B cell (primary cell): ENCODE results near the gene PLA2G4D. TPM values are rescaled to one million over a fixed set of nuclear protein-coding genes. Genes with fewer than 3 reads are reported as not detected.
A peak's percentile ranks its signal among the peaks of the same experiment; 100 is the strongest.

Experiments
- ATAC-seq: fragments of 200-7000 bp; cut with Tn5 transposase; one replicate; pipeline ENCODE4 v1.10.0; 2021; ENCODE audit warnings: low read depth, mild to moderate bottlenecking, moderate number of reproducible peaks, moderate library complexity
- CTCF ChIA-PET: fragments of 350-600 bp; sonication (Branson Sonifier 250); formaldehyde crosslinking; loops from one replicate; lab custom pipeline; 2021; ENCODE audit warnings: antibody characterized with exemption, inconsistent platforms; lab: Charles Lee
- POLR2A ChIA-PET: fragments of 350-600 bp; sonication (Branson Sonifier 250); formaldehyde crosslinking; loops from one replicate; lab custom pipeline; 2021; ENCODE audit warnings: antibody characterized with exemption; lab: Charles Lee
- DNase-seq: peaks from one replicate; pipeline ENCODE4 v3.0.0; 2013
- H2AFZ ChIP-seq: 2 replicates; pipeline ENCODE4 v1.6.1; 2012; ENCODE audit warnings: mild to moderate bottlenecking, low read depth, low read length; ENCODE audit not compliant: insufficient read depth, poor library complexity, severe bottlenecking
- H3K27ac ChIP-seq, 2 donors: 1 replicate in 1 of 2; 2 replicates in 1 of 2; pipeline ENCODE4 v1.5.1; 2012 to 2013; ENCODE audit warnings: low read length in 2 of 2, mild to moderate bottlenecking in 2 of 2, moderate library complexity in 1 of 2
- H3K27me3 ChIP-seq, 4 experiments: fragments of 200-600 bp in 1 of 4; sonication (generic) in 1 of 4; replicated peaks in 1 of 4; 1 replicate in 2 of 4; 2 replicates in 2 of 4; pipeline versions ENCODE4 v1.6.1 to v1.7.0; 2013 to 2016; ENCODE audit warnings: low read length in 3 of 4, mild to moderate bottlenecking in 2 of 4, mixed read lengths in 1 of 4, moderate library complexity in 1 of 4; ENCODE audit not compliant: insufficient read depth in 4 of 4, control insufficient read depth in 3 of 4; ENCODE audit errors: control extremely low read depth in 1 of 4
- H3K36me3 ChIP-seq, 2 experiments: replicated peaks in 1 of 2; 1 replicate in 1 of 2; 2 replicates in 1 of 2; pipeline versions ENCODE4 v1.6.1 to v1.7.1; 2013; ENCODE audit warnings: low read length in 1 of 2; ENCODE audit not compliant: insufficient read depth in 2 of 2, control insufficient read depth in 1 of 2; ENCODE audit errors: control extremely low read depth in 1 of 2, extremely low read depth in 1 of 2
- H3K4me1 ChIP-seq, 2 donors: fragments of 200-600 bp in 1 of 2; sonication (generic) in 1 of 2; 1 replicate in 1 of 2; 2 replicates in 1 of 2; pipeline versions ENCODE4 v1.5.1 to v1.6.1; 2013 to 2017; ENCODE audit warnings: low read length in 2 of 2; ENCODE audit not compliant: control insufficient read depth in 2 of 2, insufficient read depth in 2 of 2
- H3K4me2 ChIP-seq: replicated peaks from 2 replicates; pipeline ENCODE3; 2012; ENCODE audit warnings: mild to moderate bottlenecking, low read depth, low read length; ENCODE audit not compliant: poor library complexity, severe bottlenecking
- H3K4me3 ChIP-seq, 5 experiments: fragments of 200-600 bp in 1 of 5; sonication (generic) in 1 of 5; 1 replicate in 3 of 5; 2 replicates in 2 of 5; pipeline versions ENCODE4 v1.5.1 to v1.7.0; 2011 to 2016; ENCODE audit warnings: low read length in 4 of 5, mild to moderate bottlenecking in 4 of 5, low read depth in 2 of 5, control low read depth in 1 of 5, moderate library complexity in 1 of 5; ENCODE audit not compliant: insufficient read depth in 1 of 5; ENCODE audit errors: control extremely low read depth in 1 of 5, extremely low read depth in 1 of 5
- H3K79me2 ChIP-seq: fragments of 200-600 bp; sonication (generic); one replicate; pipeline ENCODE4 v1.6.0; 2016; ENCODE audit warnings: low read length; ENCODE audit not compliant: control insufficient read depth, insufficient read depth
- H3K9ac ChIP-seq: fragments of 200-600 bp; sonication (generic); 2 replicates; pipeline ENCODE4 v1.6.1; 2017; ENCODE audit warnings: mild to moderate bottlenecking, low read length, moderate library complexity
- H3K9me3 ChIP-seq, 3 donors: one replicate each; pipeline versions ENCODE4 v1.6.1 to v1.7.1; 2013; ENCODE audit warnings: low read length in 2 of 3; ENCODE audit not compliant: control insufficient read depth in 2 of 3, insufficient read depth in 1 of 3; ENCODE audit errors: control extremely low read depth in 1 of 3
- H4K20me1 ChIP-seq: 2 replicates; pipeline ENCODE4 v1.6.0; 2012; ENCODE audit warnings: mild to moderate bottlenecking, low read length; ENCODE audit not compliant: insufficient read depth, control insufficient read depth, poor library complexity, severe bottlenecking
- H3K27ac Mint-ChIP-seq: one replicate; pipeline ENCODE4 v1.8.0; 2021; ENCODE audit warnings: mixed read lengths
- H3K27me3 Mint-ChIP-seq: one replicate; pipeline ENCODE4 v1.8.0; 2021; ENCODE audit warnings: mixed read lengths
- H3K4me1 Mint-ChIP-seq: one replicate; pipeline ENCODE4 v1.8.0; 2021; ENCODE audit warnings: mixed read lengths
- H3K4me3 Mint-ChIP-seq: one replicate; pipeline ENCODE4 v1.8.0; 2021; ENCODE audit warnings: mixed read lengths
- H3K9me3 Mint-ChIP-seq: one replicate; pipeline ENCODE4 v1.8.0; 2022; ENCODE audit warnings: mixed read lengths; ENCODE audit not compliant: insufficient read depth
- EZH2 ChIP-seq: IDR thresholded peaks from 2 replicates; pipeline ENCODE4 v1.6.1; 2012; ENCODE audit warnings: borderline replicate concordance, low read depth, mild to moderate bottlenecking, moderate library complexity, low read length; ENCODE audit not compliant: insufficient read depth, poor library complexity, severe bottlenecking
- WGBS: methylation state at CpG from one replicate; pipeline ENCODE4 v1.1.5; 2013; ENCODE audit warnings: missing lambda C conversion rate; ENCODE audit not compliant: insufficient coverage; 5-methylcytosine and 5-hydroxymethylcytosine counted together
- intact Hi-C: fragments of 100-400 bp; cut with micrococcal nuclease; formaldehyde crosslinking; loops from one replicate; pipeline ENCODE4 v1.10.0; 2022
- polyA plus RNA-seq: library from polyadenylated mRNA; depleted of rRNA; stranded (reverse); fragments of >200 nt; gene quantifications from 2 replicates; pipeline ENCODE4 v1.2.3, GENCODE V29; 2012
- total RNA-seq, 2 donors: library from RNA; stranded (reverse); fragments of 120-200 nt in 1 of 2; gene quantifications; 1 replicate in 1 of 2; 2 replicates in 1 of 2; pipeline versions ENCODE4 v1.2.3 to v1.2.4, GENCODE V29; 2013 to 2022
- TF ChIP-seq, protein P1 (sequence below): fragments of 200-600 bp; IDR thresholded peaks from one replicate; pipeline ENCODE4 v1.8.0; 2022; ENCODE audit warnings: antibody characterized with exemption, mild to moderate bottlenecking

PLA2G4D gene
- total and polyA plus RNA-seq, 2 donors (not counting 1 experiment from before 2014, with no cell fraction given): not detected

DNA sequence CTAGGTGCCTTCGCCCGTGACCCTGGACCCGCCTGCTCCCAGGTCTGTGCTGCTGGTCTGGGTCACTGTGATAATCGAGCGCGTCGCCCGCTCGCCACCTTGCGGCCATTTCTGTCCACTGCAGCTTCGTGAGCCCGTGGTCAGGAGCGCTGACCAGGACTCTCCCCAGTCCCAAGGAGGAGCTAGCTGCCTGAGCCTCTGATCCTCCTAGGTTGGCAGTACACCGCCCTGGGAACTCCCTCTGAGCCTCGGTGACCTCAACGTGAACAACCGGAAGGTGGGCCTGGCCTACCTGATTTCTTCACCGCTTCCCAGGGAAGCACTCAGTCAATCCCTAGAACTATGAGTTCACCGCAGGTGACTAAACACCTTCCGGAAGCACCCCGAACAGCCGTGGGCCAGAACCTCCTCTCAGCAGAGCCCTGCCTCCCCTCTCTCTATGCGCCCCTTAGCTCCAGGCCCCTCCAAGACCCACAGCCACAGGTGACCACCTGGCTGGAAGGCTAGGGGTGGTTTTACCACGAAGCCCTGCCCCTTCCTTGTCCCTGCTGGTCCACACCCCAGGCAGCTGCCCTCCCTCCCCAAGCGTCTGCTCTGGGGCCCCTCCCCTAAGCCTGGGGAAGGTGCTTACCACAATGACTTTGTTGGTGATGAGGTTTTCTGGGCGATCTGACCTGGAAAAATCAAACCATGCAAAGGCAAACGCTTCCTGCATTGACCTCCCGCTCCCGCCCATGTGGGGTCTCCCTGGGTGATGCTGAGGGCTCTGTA lies 9.7 kb downstream of the PLA2G4D start:
- Histone ChIP-seq H3K4me2 (peak overlapping the region; percentile 23), H3K4me3 (no peak overlapping the region), H3K27me3 (peaks cover 0 to 20% (median 2%) of the 10 kb centered on the region in 4 experiments), H3K27ac (no peak overlapping the region), H3K9ac (no peak overlapping the region), H3K9me3 (no peaks in the 10 kb centered on the region), H3K36me3 (no peaks in the 10 kb centered on the region), H3K4me1 (peaks cover 0 to 7% of the 10 kb centered on the region in 2 donors), H2AFZ (peak overlapping the region; percentile 16), H3K79me2 (no peaks in the 10 kb centered on the region), H4K20me1 (no peaks in the 10 kb centered on the region)
- WGBS: 34% methylated on average over 27 of the region's 29 CpGs
- ATAC-seq: peak; percentile 70
- intact Hi-C loops: loop anchor here (1.0 kb wide), 2 partner anchors 95 to 312 kb away; no protein-coding TSS in a partner anchor
- peaks cover 24% of the 10 kb centered on the region for H3K27me3 Mint-ChIP-seq
- no peak overlapping the region for H3K4me3 Mint-ChIP-seq
- DNase-seq: peak; percentile 66
- no peak overlapping the region for H3K27ac Mint-ChIP-seq
- ChIA-PET CTCF (interaction anchor here (0.7 to 9.7 kb wide), 14 partner anchors 11 to 180 kb away, joined by 3 to 113 read pairs (median 4); no protein-coding TSS in a partner anchor), POLR2A (no interaction called here)
- no peaks in the 10 kb centered on the region for H3K9me3 Mint-ChIP-seq
- peaks cover 4% of the 10 kb centered on the region for H3K4me1 Mint-ChIP-seq
- TF ChIP-seq EZH2: no peak
- TF ChIP-seq, protein P1, sequence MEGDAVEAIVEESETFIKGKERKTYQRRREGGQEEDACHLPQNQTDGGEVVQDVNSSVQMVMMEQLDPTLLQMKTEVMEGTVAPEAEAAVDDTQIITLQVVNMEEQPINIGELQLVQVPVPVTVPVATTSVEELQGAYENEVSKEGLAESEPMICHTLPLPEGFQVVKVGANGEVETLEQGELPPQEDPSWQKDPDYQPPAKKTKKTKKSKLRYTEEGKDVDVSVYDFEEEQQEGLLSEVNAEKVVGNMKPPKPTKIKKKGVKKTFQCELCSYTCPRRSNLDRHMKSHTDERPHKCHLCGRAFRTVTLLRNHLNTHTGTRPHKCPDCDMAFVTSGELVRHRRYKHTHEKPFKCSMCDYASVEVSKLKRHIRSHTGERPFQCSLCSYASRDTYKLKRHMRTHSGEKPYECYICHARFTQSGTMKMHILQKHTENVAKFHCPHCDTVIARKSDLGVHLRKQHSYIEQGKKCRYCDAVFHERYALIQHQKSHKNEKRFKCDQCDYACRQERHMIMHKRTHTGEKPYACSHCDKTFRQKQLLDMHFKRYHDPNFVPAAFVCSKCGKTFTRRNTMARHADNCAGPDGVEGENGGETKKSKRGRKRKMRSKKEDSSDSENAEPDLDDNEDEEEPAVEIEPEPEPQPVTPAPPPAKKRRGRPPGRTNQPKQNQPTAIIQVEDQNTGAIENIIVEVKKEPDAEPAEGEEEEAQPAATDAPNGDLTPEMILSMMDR: peak; percentile 85

- no peak overlapping the region for H3K4me3 Mint-ChIP-seq
- H3K4me2 ChIP-seq: no peak overlapping the region
These were observed 10.4 kb downstream of the PLA2G4D start for GRCh38 chr15:42083916-42084315.

More at GRCh38 chr15:42083916-42084315, 10.4 kb downstream of the PLA2G4D start:
- no peaks in the 10 kb centered on the region for H3K9me3 ChIP-seq
- H2AFZ ChIP-seq: no peak overlapping the region
- Mint-ChIP-seq H3K4me1 (peaks cover 4% of the 10 kb centered on the region), H3K9me3 (no peaks in the 10 kb centered on the region), H3K27ac (no peak overlapping the region), H3K27me3 (peaks cover 19% of the 10 kb centered on the region)
- ChIA-PET POLR2A (no interaction called here), CTCF (interaction anchor here (0.8 to 9.7 kb wide), 15 partner anchors 10 to 480 kb away, joined by 3 to 113 read pairs (median 4); no protein-coding TSS in a partner anchor)
- peaks cover 0 to 7% of the 10 kb centered on the region in 2 donors for H3K4me1 ChIP-seq
- H3K9ac ChIP-seq: no peak overlapping the region
- intact Hi-C loops: loop anchor here (1.0 kb wide), 2 partner anchors 95 to 312 kb away; no protein-coding TSS in a partner anchor
- 88% methylated on average over 9 of the region's 13 CpGs for WGBS
- no peaks in the 10 kb centered on the region for H3K79me2 ChIP-seq
- ATAC-seq: no peak
- TF ChIP-seq, protein P1: no peak
- no peak for TF ChIP-seq EZH2
- H3K27ac ChIP-seq: no peak overlapping the region
- H3K36me3 ChIP-seq: no peaks in the 10 kb centered on the region
- no peaks in the 10 kb centered on the region for H4K20me1 ChIP-seq
- H3K4me3 ChIP-seq: no peak overlapping the region
- peaks cover 0 to 20% (median 2%) of the 10 kb centered on the region in 4 experiments for H3K27me3 ChIP-seq
- no peak for DNase-seq
